ENCODE results near the gene RRBP1.

DNA sequence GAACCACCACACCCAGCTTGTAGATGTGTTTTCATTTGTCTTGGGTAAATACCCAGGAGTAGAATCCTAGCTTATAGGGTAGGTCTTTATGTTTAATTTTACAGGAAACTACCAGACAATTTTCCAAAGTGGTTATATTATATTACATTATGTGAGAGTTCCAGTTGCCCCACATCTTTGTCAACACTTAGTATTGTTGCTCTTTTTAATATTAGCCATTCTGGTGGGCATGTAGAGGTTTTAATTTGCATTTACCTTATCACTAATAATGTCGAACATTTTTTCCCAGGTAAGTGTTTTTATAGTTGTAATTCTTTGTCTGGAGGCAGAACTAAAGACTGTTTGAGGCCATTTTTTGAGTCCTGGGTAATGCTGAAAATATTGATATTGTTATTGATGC lies 14.2 kb upstream of the RRBP1 start:
- TF ChIP-seq, protein P1, sequence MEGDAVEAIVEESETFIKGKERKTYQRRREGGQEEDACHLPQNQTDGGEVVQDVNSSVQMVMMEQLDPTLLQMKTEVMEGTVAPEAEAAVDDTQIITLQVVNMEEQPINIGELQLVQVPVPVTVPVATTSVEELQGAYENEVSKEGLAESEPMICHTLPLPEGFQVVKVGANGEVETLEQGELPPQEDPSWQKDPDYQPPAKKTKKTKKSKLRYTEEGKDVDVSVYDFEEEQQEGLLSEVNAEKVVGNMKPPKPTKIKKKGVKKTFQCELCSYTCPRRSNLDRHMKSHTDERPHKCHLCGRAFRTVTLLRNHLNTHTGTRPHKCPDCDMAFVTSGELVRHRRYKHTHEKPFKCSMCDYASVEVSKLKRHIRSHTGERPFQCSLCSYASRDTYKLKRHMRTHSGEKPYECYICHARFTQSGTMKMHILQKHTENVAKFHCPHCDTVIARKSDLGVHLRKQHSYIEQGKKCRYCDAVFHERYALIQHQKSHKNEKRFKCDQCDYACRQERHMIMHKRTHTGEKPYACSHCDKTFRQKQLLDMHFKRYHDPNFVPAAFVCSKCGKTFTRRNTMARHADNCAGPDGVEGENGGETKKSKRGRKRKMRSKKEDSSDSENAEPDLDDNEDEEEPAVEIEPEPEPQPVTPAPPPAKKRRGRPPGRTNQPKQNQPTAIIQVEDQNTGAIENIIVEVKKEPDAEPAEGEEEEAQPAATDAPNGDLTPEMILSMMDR (IDR thresholded peaks at IDR 0.05), result no peak
- TF ChIP-seq POLR2A (IDR thresholded peaks at IDR 0.05) (no peak), POLR2AphosphoS5 (IDR thresholded peaks at IDR 0.05) (no peak)

Measured in breast epithelium (tissue), 3 donors.